WI38 (cell line): ENCODE data around the gene ZC2HC1C.
"Not testable (repeated sequence)": the region's sequence is repeated elsewhere in the genome, so short reads cannot be mapped to it uniquely, and the experiment has no call there.

Source experiments
- H3K4me3 ChIP-seq: 2 replicates; pipeline ENCODE4 v1.5.1; 2011; ENCODE audit warnings: low read depth, mild to moderate bottlenecking, control low read depth, low read length
- TF ChIP-seq, protein P1 (sequence below): IDR thresholded peaks from 2 replicates; pipeline ENCODE4 v1.5.1; 2012; ENCODE audit warnings: low read depth, mild to moderate bottlenecking, control low read depth, low read length

ZC2HC1C gene

DNA sequence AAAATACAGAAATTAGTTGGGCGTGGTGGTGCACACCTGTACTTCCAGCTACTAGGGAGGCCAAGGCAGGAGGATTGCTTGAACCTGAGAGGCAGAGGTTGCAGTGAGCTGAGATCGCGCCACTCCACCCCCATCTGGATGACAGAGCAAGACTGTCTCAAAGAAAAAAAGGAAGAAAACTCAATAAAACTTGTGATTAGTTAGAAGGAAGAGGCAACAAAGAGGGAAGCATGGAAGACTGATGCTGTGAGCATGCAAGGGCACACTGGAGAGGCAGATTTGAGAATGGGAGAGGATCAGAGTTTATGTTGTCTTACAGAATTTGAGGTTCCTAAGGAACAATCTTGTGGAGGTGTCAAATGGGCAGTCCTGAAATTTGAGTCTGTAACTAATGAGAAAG is 2.8 kb upstream of the ZC2HC1C start:
- TF ChIP-seq, protein P1, sequence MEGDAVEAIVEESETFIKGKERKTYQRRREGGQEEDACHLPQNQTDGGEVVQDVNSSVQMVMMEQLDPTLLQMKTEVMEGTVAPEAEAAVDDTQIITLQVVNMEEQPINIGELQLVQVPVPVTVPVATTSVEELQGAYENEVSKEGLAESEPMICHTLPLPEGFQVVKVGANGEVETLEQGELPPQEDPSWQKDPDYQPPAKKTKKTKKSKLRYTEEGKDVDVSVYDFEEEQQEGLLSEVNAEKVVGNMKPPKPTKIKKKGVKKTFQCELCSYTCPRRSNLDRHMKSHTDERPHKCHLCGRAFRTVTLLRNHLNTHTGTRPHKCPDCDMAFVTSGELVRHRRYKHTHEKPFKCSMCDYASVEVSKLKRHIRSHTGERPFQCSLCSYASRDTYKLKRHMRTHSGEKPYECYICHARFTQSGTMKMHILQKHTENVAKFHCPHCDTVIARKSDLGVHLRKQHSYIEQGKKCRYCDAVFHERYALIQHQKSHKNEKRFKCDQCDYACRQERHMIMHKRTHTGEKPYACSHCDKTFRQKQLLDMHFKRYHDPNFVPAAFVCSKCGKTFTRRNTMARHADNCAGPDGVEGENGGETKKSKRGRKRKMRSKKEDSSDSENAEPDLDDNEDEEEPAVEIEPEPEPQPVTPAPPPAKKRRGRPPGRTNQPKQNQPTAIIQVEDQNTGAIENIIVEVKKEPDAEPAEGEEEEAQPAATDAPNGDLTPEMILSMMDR, result no peak
- H3K4me3 ChIP-seq, result no peak overlapping the region

- H3K4me3 ChIP-seq, result no peak overlapping the region
These were observed 2.2 kb upstream of the ZC2HC1C start for GRCh38 chr14:75067212-75067611.

DNA sequence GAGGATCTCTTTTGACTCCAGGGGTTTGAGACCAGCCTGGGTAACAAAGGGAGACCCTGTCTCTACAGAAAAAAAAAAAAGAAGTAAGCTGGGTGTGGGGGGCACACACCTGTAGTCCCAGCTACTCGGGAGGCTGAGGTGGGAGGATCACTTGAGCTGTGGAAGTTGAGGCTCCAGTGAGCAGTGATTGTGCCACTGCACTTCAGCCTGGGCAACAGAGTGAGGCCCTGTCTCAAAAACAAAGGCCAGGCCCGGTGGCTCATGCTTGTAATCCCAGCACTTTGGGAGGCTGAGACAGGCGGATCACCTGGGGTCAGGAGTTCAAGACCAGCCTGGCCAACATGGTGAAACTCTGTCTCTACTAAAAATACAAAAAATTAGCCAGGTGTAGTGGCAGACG is 1.7 kb upstream of the ZC2HC1C start:
- not testable (repeated sequence) for H3K4me3 ChIP-seq

More at GRCh38 chr14:75067212-75067611, 2.2 kb upstream of the ZC2HC1C start:
- TF ChIP-seq, protein P1, result no peak

- H3K4me3 ChIP-seq, result peak overlapping the region; percentile 64
- TF ChIP-seq, protein P1, result no peak
These were observed 934 bp upstream of the ZC2HC1C start for GRCh38 chr14:75068294-75069120.

- TF ChIP-seq, protein P1, result no peak
- peak overlapping the region; percentile 64 for H3K4me3 ChIP-seq
These were observed 337 bp downstream of the ZC2HC1C start for GRCh38 chr14:75069811-75070145.

- no peak overlapping the region for H3K4me3 ChIP-seq
- TF ChIP-seq, protein P1, result no peak
These were observed 942 bp downstream of the ZC2HC1C start for GRCh38 chr14:75070383-75070782.

- no peak overlapping the region for H3K4me3 ChIP-seq
- TF ChIP-seq, protein P1, result no peak
These were observed 8.4 kb downstream of the ZC2HC1C start for GRCh38 chr14:75077794-75078193.

- TF ChIP-seq, protein P1, result no peak
- H3K4me3 ChIP-seq, result no peak overlapping the region
These were observed 10.1 kb downstream of the ZC2HC1C start for GRCh38 chr14:75079521-75079920.
